ENCODE measurements around the gene MRPL12.

The MRPL12 gene

GRCh38 chr17:81702934-81703746 is at the start of gene MRPL12:
TSS of gene MRPL12 (plus strand) at chr17:81703367. CDS start at chr17:81703502, 135 bp downstream.
- DNase-seq = peak; percentile 97

- DNase-seq = no peak
Observed at GRCh38 chr17:81655378-81656117, 47.6 kb upstream of the MRPL12 start.

GRCh38 chr17:81656118-81656743 is 46.9 kb upstream of the MRPL12 start, which contains the start of gene PDE6G:
TSS of gene PDE6G (minus strand) at chr17:81656542. CDS start at chr17:81653305, 3,237 bp downstream.
- DNase-seq = no peak

GRCh38 chr17:81656835-81657234 is 46.3 kb upstream of the MRPL12 start:
- no peak for DNase-seq

DNA sequence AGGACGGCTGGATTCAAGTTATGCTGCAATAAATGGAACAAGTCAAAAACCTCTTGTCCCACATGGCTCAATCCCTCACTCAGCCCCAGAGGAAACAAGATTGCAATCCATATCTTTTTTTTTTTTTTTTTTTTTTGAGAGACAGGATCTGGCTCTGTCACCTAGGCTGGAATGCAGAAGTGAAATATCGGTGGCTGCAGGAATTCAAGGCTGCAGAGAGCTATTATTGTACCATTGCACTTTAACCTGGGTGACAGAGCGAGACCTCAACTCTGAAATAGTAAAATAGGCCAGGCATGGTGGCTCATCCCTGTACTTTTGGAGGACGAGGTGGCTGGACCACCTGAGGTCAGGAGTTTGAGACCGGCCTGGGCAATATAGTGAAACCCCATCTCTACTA is 44.1 kb upstream of the MRPL12 start:
- no peak for DNase-seq

DNA sequence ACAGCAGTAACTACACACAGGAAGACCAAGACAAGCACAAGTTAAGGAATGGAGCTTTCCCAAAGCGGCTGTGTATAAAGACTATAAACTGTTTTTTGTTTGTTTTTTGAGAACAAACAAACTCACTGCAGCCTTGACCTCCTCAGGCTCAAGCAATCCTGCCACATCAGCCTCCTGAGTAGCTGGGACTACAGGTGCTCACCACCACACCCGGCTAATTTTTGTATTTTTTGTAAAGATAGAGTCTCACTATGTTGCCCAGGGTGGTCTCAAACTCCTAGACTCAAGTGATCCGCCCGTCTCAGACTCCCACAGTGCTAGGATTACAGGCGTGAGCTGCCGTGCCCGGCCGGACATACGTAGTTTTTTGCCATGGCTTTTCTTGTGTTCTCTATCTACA is 42.7 kb upstream of the MRPL12 start:
- DNase-seq = no peak

- DNase-seq = no peak
Observed at GRCh38 chr17:81662002-81662401, 41.2 kb upstream of the MRPL12 start.

GRCh38 chr17:81664051-81664470 is 39.1 kb upstream of the MRPL12 start:
- no peak for DNase-seq

DNA sequence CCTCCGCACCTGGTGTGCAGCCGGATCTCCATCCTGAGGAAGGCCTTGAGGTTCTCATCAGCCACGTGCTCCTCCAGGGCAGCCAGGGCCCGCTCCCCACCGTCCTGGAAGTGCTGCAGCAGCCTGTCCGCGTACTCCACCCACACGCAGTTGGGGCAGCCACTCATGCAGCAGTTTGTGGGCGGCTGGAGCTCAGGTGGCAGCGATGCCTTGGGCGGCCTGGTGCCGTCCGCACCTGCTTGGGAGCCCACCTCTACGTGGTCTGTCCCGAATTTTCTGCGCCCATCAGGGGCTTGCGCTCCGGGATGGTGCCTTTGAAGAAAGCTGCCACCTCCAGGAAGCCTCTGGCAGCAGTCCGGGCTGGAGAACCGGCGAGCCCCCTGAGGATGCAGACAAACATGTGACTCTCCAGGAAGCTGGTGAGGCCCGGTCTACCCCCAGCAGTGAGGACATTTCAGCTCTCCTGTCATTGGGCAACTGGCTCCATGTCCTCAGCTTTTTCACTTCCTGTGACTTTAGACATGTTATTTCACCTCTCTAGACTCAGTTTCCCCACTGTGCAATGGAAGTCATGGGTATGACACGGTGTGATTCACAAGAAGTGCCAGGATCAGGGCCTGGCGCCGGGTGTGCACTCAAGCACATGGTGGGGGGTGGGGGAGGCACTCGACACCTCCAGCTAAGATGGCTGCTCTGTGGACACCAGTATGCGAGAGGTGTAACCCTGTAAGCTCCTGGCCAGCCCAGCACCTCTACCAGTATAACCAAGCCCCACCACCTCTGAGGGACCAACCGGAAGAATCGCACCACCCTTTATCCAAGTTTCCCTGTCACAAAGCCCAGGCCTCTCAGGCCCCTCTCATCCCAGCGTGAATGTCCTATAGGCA is 37.7 kb upstream of the MRPL12 start:
- peak; percentile 24 for DNase-seq

DNA sequence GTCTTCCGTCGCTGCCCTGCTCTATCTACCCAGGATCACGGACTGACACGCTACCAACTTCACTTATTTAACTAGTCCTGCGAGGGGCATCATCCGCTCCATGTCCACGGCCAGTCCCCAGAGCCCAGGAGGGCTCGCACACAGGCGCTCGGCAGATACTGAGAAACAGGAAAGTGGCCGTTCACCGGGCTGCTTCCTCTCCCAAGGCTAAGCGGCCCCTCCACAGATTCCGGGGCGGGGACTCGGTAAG is 37.1 kb upstream of the MRPL12 start:
- DNase-seq = no peak

DNA sequence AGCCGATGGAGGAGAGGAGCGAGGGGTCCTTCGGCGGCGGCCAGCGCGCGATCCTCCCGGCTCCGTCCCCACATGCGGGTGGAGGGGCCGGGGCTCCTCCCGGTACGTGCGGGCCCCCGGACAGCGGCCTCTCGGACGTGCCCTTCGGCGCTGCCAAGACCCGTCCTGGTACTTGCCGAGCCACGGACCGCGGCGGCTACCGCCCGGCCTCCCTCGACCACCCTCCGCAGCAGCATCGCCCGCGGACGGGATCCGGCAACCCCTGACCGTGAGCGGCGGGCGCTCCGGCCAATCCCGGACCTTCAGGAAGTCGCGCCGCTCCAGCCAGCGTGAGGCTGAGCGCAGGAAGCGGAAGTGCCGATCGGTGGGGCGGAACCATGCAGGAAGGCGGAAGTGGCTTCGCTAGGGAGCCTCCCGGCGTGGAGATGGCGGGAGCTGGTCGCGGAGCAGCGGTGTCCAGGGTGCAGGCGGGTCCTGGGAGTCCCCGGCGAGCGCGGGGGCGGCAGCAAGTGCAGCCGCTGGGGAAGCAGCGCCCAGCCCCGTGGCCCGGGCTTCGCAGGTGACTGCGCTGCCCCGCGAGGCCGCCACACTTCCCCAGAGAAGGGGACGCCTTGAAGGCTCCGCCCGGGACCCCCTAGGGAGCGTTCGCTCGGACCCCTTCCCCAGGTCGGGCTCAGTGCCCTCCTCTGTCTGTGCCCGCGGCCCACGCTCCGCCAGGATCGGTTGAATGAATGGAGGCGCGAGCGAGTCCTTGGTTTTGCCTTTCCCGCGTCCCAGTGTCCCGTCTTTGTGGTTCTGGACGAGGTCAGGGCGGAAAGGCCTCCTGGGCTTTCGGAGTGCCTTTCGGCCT is 36.6 kb upstream of the MRPL12 start, which contains the start of the genes CCDC137 and OXLD1:
TSS of gene CCDC137 (plus strand) at position 396 of the 850 bp plus-strand sequence. CDS start at position 426, 30 bp downstream.
TSS of gene OXLD1 (minus strand) at position 264 of the 850 bp plus-strand sequence. CDS start at position 236, 28 bp downstream.
- peak; percentile 97 for DNase-seq

DNA sequence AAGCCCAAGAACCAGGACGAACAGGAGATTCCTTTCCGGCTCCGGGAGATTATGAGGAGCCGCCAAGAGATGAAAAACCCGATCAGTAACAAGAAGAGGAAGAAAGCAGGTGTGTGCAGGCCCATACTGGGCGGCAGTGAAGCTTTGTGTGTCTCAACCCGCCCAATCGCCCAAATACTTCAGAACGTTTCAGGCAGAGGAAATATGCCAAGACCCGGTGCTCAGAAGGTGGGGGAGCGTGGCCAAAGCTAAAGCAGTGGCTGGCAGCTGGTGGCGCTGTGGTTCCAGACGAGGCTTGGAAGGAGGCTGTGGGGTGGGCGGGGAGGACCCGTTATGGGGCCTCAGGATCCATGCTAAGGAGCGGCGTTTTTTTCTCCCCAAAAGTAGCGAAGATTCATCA is 35.4 kb upstream of the MRPL12 start:
- DNase-seq = no peak

GRCh38 chr17:81672504-81672903 is 30.7 kb upstream of the MRPL12 start:
- DNase-seq = no peak

DNA sequence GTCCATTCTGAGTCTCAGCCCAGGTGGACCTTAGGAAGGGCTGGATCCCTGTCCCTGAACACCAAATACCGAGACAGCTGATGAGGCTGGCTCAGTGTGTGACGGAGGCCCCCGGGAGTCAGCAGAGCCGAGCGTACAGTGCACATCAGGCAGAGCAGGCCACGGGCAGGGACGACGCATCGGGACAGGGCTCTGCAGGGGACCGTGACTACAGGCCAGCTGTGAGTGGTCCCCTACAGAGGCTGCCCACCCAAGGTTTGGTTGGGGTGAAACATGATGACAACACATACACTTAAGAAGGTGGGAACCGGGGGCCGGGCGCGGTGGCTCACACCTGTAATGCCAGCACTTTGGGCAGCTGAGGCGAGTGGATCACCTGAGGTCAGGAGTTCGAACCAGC is 30.2 kb upstream of the MRPL12 start:
- no peak for DNase-seq

DNA sequence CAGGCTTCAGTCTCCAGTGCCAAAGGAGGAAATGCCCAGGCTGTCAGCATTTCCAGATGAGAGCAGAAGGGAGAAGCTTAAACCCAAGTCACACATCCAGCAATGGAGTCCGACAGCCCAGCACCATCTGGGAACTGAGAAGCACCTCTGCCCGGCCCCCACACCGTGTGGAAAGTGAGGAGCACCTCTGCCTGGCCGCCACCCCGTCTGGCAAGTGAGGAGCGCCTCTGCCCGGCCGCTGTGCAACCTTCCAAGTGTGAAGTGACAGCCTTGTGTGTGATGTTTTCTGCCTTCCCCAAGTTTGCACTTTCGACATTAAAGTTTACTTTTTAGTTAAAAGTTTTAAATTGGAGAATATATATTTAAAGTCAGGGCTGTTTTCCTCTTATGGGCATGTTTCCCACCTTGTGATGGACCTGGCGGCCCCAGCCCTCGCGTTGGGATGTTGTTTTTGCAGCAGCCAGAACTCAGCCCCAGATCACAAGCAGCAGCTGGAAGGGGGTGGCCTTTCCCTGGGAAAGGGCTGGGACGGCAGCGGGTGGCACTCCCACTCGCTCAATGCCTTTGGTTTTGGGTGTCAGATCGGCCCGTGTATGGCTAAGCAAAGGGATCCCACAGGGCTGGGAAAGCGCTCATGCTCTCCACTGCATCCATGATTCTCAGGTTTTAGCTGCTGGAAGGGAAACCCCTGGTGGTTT is 29.5 kb upstream of the MRPL12 start:
- DNase-seq = no peak

- peak; percentile 28 for DNase-seq
Observed at GRCh38 chr17:81675515-81676221, 27.5 kb upstream of the MRPL12 start.

GRCh38 chr17:81676906-81677305 is 26.3 kb upstream of the MRPL12 start:
- no peak for DNase-seq

DNA sequence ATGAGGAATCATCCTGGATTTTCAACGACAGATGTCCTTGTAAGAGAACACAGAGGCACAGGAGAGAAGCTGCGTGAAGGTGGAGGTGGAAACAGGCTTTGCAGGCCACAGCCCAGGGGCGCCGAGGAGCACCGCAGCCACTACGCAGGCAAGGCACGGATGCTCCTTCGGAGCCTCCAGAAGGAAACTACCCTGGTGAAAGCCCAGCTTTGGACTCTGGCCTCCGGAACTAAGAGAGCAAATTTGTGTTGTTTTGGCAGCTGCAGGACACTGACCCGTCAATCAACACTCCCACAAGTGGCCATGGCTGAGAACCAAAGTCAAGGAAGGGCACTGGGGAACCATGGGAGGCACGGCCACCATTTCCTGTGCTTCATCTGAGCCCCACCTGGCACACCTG is 23.0 kb upstream of the MRPL12 start:
- DNase-seq = no peak

DNA sequence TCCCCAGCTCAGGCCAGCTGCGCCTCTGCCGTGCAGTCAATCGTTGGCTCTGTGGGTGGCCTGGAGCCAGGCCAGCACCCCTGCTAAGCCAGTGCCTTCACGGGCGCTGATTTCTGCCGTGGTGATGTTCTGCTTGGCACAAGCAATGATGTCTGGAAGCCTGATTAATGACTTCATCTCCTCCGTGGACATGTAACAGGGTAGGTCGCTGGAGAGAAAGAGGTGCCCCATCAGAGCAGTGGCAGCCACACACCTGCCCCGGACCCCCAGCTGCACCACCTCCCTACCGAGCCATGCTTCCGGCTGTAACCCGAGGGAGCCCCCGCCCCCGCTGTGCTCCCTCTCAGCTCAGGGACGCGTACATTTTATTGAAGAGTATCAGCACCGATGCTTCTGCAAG is 21.5 kb upstream of the MRPL12 start:
- peak; percentile 96 for DNase-seq

GRCh38 chr17:81682565-81683207 is 20.5 kb upstream of the MRPL12 start:
- DNase-seq = no peak

All from NCI-H345 (cell line).